ENCODE results near the gene R3HDM1. TPM values are rescaled to one million over a fixed set of nuclear protein-coding genes. Genes with fewer than 3 reads are reported as not detected.

The R3HDM1 gene
- total RNA-seq, 3 donors from 2014 or later: 22.3 to 26.1 (median 25.2) TPM

- no peak for TF ChIP-seq CTCF (IDR thresholded peaks at IDR 0.05)
- no peak for DNase-seq
- Histone ChIP-seq H3K9me3 (peaks cover 11% of the 10 kb centered on the region), H3K4me1 (ENCODE audit: low read depth) (peaks cover 5% of the 10 kb centered on the region), H3K4me3 (no peak overlapping the region), H3K36me3 (ENCODE audit: low read depth) (no peaks in the 10 kb centered on the region)
- peak; percentile 16 for ATAC-seq
- intact Hi-C loops (cut with DNase I, micrococcal nuclease): no loop called here
These were observed 59.5 kb downstream of the R3HDM1 start for GRCh38 chr2:135590619-135591260.

GRCh38 chr2:135600915-135601314 is 69.6 kb downstream of the R3HDM1 start:
- Histone ChIP-seq H3K9me3 (no peaks in the 10 kb centered on the region), H3K36me3 (ENCODE audit: low read depth) (no peaks in the 10 kb centered on the region), H3K4me3 (no peak overlapping the region), H3K4me1 (ENCODE audit: low read depth) (no peaks in the 10 kb centered on the region)
- no peak for TF ChIP-seq CTCF (IDR thresholded peaks at IDR 0.05)
- ATAC-seq (no peak), DNase-seq (no peak)
- intact Hi-C loops (cut with DNase I, micrococcal nuclease): no loop called here

GRCh38 chr2:135603543-135603942 is 72.3 kb downstream of the R3HDM1 start:
- Histone ChIP-seq H3K4me1 (ENCODE audit: low read depth) (no peaks in the 10 kb centered on the region), H3K36me3 (ENCODE audit: low read depth) (no peaks in the 10 kb centered on the region), H3K4me3 (no peak overlapping the region), H3K9me3 (no peaks in the 10 kb centered on the region)
- DNase-seq (no peak), ATAC-seq (no peak)
- no peak for TF ChIP-seq CTCF (IDR thresholded peaks at IDR 0.05)
- intact Hi-C loops (cut with DNase I, micrococcal nuclease): no loop called here

GRCh38 chr2:135607561-135607960 is 76.3 kb downstream of the R3HDM1 start:
- Histone ChIP-seq H3K36me3 (ENCODE audit: low read depth) (no peaks in the 10 kb centered on the region), H3K4me1 (ENCODE audit: low read depth) (no peaks in the 10 kb centered on the region), H3K9me3 (no peaks in the 10 kb centered on the region), H3K4me3 (no peak overlapping the region)
- ATAC-seq (no peak), DNase-seq (no peak)
- intact Hi-C loops (cut with DNase I, micrococcal nuclease): no loop called here
- no peak for TF ChIP-seq CTCF (IDR thresholded peaks at IDR 0.05)

GRCh38 chr2:135612319-135612718 is 81.0 kb downstream of the R3HDM1 start:
- Histone ChIP-seq H3K4me1 (ENCODE audit: low read depth) (no peaks in the 10 kb centered on the region), H3K9me3 (no peaks in the 10 kb centered on the region), H3K36me3 (ENCODE audit: low read depth) (no peaks in the 10 kb centered on the region), H3K4me3 (no peak overlapping the region)
- DNase-seq: no peak
- intact Hi-C loops (cut with DNase I, micrococcal nuclease): no loop called here
- TF ChIP-seq CTCF (IDR thresholded peaks at IDR 0.05): no peak
- ATAC-seq: no peak

GRCh38 chr2:135615404-135615803 is 84.1 kb downstream of the R3HDM1 start:
- H3K36me3 ChIP-seq (ENCODE audit: low read depth): no peaks in the 10 kb centered on the region
- no peaks in the 10 kb centered on the region for H3K4me1 ChIP-seq (ENCODE audit: low read depth)
- no peak for DNase-seq
- TF ChIP-seq CTCF (IDR thresholded peaks at IDR 0.05): no peak
- no peak for ATAC-seq
- no peaks in the 10 kb centered on the region for H3K9me3 ChIP-seq
- H3K4me3 ChIP-seq: no peak overlapping the region
- intact Hi-C loops (cut with DNase I, micrococcal nuclease): no loop called here

Data from mucosa of descending colon (tissue), 3 donors.